Activated CD4-positive, alpha-beta T cell treated with anti-CD3 and anti-CD28 coated beads, Interleukin-2, Interleukin-6, amounts not matched to agents 100 ng/mL and 50 ng/mL, durations not matched to agents 16 hours and 8 hours (primary cell): ENCODE data around the gene CDK8.

Experiments
- DNase-seq: peaks from one replicate; pipeline ENCODE4 v3.0.0-alpha.2; 2020

Gene CDK8

DNA sequence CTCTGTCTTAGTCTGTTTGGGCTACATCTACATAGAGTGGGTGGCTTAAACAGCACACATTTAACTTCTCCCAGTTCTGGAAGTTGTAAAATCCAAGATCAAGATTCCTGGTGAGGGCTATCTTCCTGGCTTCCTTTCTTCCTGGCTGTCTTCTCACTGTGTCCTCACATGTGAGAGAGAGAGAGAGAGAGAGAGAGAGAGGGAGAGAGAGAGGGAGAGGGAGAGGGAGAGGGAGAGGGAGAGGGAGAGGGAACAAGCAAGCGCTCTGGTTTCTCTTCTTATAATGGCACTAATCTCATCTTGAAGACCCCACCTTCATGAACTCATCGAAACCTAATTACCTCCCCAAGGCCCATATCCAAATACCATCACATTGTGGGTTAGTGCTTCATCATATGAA lies 69.2 kb downstream of the CDK8 start:
- DNase-seq, result no peak

GRCh38 chr13:26323764-26324163 lies 69.8 kb downstream of the CDK8 start:
- no peak for DNase-seq

- no peak for DNase-seq
Observed at GRCh38 chr13:26324294-26324693, 70.4 kb downstream of the CDK8 start.

- DNase-seq, result no peak
Observed at GRCh38 chr13:26324867-26325266, 70.9 kb downstream of the CDK8 start.

DNA sequence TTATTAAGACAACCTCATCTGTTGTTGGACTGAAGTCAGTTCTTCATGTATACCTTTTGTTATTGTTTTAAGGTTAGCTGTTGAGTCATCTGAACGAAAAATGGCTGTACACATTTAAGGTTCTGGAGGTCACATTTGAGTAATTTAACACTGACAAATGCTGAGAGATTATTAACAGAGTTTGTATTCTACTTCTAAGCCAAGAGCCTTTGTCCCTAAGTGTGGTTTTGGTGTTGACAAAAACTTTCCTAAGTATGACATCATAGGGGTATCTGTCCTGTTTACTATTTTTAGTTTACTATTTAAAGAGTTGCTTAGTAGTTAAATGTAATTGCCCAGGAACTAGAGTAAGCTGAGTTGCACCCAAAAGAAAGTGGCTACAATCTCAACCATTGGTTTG lies 71.9 kb downstream of the CDK8 start:
- peak; percentile 13 for DNase-seq

DNA sequence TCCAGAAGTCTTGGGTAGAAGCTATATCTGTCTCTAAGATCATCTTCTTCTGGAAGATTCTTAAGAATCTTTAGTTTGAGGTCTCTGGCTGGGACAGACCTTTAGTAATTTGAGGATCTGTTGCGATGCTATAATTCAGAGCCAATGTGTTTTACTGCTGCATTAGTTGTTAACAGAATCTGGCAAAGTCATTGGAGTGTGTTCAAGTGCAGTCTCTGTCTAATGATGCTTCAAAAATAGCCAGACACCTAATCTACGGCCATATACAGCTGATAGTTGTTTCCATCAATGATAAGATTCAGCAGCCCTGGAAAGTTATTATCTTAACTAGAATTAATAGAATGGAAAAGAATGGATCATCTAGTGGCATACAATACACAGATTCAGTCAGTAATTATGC lies 72.6 kb downstream of the CDK8 start:
- DNase-seq, result no peak

GRCh38 chr13:26327940-26328725 lies 74.2 kb downstream of the CDK8 start:
- no peak for DNase-seq

GRCh38 chr13:26335158-26335557 lies 81.2 kb downstream of the CDK8 start:
- DNase-seq, result no peak

DNA sequence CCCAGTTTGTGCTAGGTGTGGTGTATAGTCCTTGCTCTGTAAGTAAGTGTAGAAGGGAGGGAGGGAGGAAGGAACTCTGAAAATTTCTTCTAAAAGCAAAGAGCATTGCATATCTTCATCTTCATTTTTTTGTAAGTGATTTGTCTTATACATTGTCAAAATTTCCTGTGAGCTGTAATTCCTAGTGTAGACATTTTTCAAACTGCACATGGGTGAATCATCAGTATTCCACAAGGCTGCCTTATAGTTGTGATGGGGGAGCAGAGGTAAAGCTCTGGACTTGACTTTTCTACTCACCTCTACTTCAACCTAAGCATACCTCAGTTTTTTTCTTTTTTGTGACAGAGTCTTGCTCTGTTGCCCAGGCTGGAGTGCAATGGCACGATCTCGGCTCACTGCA lies 86.9 kb downstream of the CDK8 start:
- DNase-seq, result no peak

DNA sequence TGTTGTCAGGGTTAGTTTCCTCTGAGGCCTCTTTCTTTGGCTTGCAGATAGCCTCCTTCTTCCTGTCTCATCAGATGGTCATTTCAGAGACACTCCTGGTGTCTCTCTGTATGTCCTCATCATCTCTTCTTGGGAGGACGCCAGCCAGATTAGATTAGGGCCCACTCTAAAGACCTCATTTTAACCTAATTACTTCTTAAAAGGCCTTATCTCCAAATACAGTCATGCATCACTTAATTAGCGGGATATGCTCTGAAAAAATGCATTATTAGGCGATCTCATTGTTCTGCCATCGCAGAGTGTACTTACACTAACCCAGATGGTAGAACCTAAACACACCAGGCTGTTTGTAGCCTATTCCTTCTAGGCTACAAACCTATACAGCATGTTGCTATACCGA lies 89.0 kb downstream of the CDK8 start:
- no peak for DNase-seq

DNA sequence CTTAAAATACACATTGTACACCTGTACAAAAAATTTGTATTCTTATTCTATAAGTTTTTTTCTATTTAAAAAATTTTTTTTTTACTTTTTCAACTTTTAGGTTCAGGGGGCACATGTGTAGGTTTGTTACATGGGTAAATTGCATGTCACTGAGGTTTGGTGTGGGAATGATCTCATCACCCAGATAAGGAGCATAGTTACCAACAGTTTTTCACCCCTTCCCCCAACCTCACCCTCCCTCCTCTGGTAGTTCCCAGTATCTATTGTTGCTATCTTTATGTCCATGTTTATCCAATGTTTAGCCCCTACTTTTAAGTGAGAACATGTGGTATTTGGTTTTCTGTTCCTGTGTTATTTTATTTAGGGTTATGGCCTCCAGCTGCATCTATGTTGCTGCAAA lies 89.9 kb downstream of the CDK8 start:
- no peak for DNase-seq

GRCh38 chr13:26344980-26345379 lies 91.1 kb downstream of the CDK8 start:
- no peak for DNase-seq

GRCh38 chr13:26348966-26349365 lies 95.0 kb downstream of the CDK8 start:
- no peak for DNase-seq

- no peak for DNase-seq
Observed at GRCh38 chr13:26362261-26362660, 108.3 kb downstream of the CDK8 start.

DNA sequence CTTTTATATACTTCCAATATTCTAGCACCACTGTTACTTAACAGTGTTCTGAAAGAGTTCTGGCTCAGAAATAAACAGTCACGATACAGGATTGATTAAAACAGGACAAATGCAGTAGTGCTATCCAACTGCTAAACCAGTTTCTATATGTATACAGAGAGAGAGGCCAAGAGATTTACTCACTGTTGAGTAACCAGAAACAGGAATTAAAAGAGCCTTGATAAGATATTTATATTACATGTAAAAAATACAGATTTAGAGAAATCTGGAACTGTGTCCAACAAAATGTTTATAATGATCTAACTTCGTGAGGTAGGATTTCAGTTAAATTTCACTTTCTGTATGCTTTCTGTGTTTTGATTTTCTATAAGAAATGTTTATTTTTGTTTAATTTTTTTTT lies 116.6 kb downstream of the CDK8 start:
- no peak for DNase-seq

DNA sequence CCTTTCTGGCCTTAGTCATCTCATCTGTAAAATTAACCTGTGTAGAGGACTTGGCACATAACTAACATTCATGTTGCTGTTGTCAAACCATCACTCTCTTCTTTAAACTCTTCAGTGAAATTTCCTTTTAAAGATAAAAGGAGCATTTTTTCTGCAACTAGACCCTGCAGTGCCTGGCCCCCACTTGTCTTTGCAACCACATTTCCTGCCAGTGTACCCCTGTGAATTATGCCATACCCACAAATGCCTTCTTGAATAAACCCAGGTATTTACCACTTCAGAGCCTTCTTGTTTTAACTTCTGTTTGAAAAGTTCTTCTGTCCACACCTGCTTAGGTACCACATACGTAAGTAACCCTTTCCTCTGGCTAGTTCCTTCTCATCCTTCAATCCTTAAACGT lies 118.8 kb downstream of the CDK8 start:
- no peak for DNase-seq

- no peak for DNase-seq
Observed at GRCh38 chr13:26376430-26376829, 122.5 kb downstream of the CDK8 start.

- DNase-seq, result peak; percentile 14
Observed at GRCh38 chr13:26377038-26377437, 123.1 kb downstream of the CDK8 start.

DNA sequence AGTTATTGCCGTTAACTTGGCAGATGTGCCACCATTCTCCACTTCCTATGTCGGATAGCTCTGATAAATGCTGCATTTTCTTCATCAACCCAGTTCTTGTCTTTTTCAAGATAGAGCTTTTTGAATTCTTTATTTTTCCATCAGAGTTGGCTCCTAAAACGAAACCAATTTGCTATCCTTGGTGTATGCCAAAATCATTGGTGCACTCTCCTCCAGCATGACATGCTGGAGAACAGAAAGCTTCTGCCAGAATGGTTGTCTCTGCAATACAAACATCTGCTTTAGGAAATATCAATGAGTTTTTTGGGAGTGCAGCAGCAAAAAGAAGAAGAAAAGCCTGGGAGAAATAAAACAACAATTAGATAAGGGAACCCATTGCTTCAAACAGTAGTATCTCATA lies 124.2 kb downstream of the CDK8 start:
- no peak for DNase-seq

- DNase-seq, result no peak
Observed at GRCh38 chr13:26379831-26380230, 125.9 kb downstream of the CDK8 start.

DNA sequence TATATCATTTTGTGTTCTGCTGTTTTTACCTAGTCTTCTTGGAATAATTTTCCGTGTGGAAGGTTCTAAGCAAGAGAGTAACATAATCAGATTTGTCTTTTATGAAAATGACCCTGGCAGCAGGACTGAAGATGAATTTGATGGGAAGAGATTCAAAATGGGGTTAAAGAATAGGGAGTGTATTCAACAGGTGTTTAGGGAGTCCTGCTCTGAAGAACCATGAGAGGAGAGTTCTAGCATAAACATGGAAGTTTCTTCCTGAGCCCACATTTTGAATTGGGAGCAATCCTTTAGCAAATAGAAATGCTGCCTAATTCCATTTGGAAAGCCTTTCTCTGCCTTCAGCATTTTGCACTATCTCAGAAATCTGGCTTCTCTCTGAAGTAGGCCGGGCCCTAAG lies 127.0 kb downstream of the CDK8 start:
- DNase-seq, result no peak

DNA sequence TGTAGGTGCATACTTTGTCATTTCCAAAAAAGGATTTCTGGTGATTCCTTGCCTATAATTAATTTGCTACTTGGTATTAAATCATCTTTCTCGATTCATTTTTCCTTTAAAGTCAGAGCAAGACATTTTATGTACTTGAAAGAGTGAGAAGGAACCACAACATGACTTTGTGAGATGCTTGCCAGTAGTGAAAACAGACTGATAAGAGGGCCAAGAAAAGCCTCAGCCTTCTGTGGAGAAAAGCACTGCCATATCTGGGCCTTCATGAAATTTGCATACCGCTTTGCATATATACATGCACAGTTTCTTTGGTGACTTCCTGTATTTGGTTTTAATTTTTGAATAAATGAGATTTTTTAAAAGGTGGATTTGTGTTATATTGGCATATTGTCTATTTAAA lies 128.4 kb downstream of the CDK8 start:
- DNase-seq, result no peak

GRCh38 chr13:26382835-26383234 lies 128.9 kb downstream of the CDK8 start:
- no peak for DNase-seq

GRCh38 chr13:26384587-26384986 lies 130.7 kb downstream of the CDK8 start:
- DNase-seq, result no peak

DNA sequence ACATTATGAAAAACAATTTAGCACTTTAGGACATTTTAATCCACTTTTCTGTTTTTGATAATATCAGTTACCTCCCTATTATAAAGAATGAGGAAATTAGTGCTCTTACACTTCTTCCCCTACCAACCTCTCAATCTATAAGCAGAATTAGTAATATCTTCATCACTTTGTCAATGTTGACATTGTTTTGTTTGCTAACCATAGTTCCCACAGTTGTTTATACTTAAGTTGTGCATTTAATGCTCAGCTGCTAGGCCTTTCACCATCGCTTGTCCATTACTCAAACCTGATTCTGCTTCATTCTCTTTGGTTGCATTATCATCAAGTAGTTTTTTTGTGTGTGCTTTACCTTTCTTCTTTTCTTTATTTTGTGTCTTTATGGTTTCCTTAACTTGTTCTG lies 132.1 kb downstream of the CDK8 start:
- no peak for DNase-seq
